G401 (cell line): ENCODE data around the gene C4orf51. TPM values are rescaled to one million over a fixed set of nuclear protein-coding genes. Genes with fewer than 3 reads are reported as not detected.

Experiments used
- DNase-seq: peaks from one replicate; pipeline ENCODE4 v3.0.0-alpha.2; 2015; ENCODE audit warnings: low spot score
- in situ Hi-C: cut with HindIII; loops from 2 replicates; pipeline ENCODE4 v1.10.0; 2016; ENCODE audit warnings: low sequenced_read_pairs, mixed read lengths
- total RNA-seq: library from RNA; depleted of rRNA; stranded (reverse); fragments of >200 nt; shearing (Covaris generic); gene quantifications from 2 replicates; pipeline ENCODE4 v1.2.3, GENCODE V29; 2014

Gene C4orf51
- total RNA-seq, 1 experiment from 2014 or later, result not detected

DNA sequence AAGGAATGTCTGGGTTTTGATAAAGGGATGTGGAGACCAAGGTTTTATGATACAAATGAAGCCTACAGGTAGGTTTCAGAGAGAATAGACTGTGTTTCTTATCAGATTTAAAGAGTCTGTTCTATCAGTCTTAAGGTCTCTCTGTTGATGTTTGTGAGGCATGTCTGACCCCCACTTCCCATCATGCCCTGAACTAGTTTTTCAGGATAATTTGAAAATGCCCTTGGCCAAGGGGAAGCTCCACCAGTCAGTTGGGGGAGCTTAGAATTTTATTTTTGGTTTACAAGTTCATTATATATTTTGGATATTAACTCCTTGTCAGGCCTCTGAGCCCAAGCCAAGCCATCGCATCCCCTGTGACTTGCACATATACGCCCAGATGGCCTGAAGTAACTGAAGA lies 18.6 kb downstream of the C4orf51 start:
- DNase-seq, result no peak
- in situ Hi-C loops, result no loop called here

DNA sequence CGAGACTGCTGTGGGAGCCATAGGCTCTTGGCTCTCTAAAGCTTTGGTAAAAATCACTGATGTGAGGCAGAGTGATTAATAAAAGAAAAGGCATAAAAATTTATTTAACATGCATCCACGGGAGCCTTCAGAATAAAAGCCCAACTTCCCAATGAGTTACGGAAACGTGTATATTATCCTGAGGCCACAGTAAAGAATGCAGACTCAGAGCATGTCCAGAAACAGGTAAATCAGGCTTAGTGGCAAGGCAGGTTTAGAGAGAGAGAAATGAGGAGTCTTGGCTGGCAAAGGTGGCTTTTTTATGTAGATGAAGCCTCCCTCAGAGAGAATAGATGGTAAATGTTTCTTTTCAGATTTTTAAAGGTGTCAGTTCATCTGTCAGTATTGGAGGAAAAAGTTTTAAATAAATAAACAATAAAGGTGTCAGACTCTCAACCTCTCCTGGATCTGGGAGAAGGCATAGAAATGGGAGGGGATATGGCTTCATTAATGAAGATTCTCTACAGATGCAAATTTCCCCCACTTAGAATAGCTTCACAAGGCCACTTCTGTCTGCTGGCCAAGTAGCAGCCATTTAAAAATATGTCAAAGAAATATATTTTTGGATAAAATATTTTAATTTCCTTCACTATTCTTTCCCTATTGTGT lies 24.0 kb downstream of the C4orf51 start:
- no peak for DNase-seq
- in situ Hi-C loops, result no loop called here

- DNase-seq, result peak; percentile 41
- in situ Hi-C loops, result no loop called here
These were observed 29.4 kb downstream of the C4orf51 start for GRCh38 chr4:145709336-145709735.

GRCh38 chr4:145709843-145710242 lies 29.9 kb downstream of the C4orf51 start:
- in situ Hi-C loops, result no loop called here
- no peak for DNase-seq

DNA sequence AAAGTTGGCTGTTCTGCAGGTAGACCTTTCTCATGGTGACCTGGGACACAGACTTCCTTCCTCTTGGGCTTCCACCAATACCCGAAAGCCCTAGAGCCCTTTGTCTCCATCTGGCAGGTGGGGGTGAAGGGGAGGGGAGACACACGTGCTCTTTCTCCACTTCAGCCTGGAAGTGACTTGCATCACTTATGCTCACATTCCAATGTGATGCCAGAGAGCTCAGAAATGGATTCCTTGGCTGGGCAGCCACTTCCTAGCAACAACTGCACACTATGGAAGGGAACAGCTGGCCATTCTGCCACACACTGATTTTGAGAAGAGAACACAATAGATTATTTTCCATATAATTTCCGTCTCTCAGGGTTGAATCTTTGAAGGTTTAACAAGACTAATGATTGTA lies 36.3 kb downstream of the C4orf51 start:
- in situ Hi-C loops, result no loop called here
- no peak for DNase-seq

- DNase-seq, result no peak
- in situ Hi-C loops, result no loop called here
These were observed 36.8 kb downstream of the C4orf51 start for GRCh38 chr4:145716661-145717200.

DNA sequence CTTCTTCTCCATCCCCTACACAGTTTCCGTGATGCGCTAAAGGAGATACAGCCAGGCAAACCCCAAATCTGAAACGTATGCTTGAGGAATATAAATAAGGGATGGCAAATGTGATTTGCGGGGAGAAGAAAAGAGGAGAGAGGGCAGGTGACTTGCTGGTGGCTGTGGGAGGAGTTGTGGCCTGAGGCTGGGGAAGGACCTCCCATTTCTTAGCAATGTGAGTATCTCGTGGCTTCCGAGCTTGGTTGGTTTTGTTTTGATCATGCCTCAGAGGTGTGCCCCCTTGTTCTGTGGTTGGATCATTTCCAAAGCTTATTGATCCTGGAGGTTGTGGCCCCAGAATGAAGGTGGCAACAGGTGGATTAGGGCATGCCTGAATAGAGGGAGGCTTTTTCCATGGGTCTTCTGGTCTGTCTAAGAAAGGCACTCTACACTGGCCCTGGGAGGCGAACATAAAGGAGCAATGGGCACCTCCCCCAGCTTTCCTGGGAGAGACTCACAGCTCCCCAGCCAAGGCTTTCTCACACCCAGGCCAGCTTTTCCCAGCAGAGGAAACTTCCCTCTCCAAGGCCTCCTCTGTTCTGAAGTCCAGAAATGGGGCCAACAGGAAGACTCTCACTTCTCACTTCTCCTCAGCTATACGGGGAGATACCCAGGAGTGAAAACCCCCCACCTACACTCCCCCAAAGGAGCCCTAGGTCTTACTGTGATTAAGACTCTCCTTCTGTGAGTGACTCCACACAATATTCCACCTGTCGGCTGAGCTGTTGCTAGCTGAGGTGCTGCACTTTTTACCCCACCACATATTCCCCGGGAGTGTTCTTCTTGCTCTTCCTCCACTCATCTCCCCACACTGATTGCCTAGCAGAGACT lies 40.0 kb downstream of the C4orf51 start:
- DNase-seq, result peak; percentile 37
- in situ Hi-C loops, result no loop called here

DNA sequence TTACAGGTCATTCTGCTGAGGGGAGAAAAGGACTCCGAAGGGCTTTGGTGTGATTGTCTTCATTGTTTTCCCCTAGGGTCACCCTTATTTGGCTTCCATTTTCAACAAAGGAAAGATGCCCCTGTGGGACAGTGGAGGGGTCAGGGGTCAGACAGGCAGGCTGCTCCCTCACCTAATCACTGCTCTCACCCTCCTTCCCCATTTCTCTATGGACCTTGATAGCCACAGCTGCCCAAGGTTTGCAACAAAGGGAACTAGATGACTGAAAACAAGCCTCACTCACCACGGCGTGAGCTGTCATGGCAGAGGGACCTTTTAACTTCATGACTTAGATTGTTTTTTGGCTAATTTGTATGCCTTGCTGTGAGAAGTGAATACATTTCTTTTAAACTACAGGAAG lies 40.7 kb downstream of the C4orf51 start:
- no peak for DNase-seq

GRCh38 chr4:145722561-145722960 lies 42.6 kb downstream of the C4orf51 start:
- in situ Hi-C loops, result no loop called here
- DNase-seq, result peak; percentile 28

More for the DNA sequence above, 40.7 kb downstream of the C4orf51 start:
- in situ Hi-C loops, result no loop called here

GRCh38 chr4:145723336-145723735 lies 43.4 kb downstream of the C4orf51 start:
- peak; percentile 17 for DNase-seq
- in situ Hi-C loops, result no loop called here

GRCh38 chr4:145730026-145730425 lies 50.1 kb downstream of the C4orf51 start:
- no peak for DNase-seq
- in situ Hi-C loops, result no loop called here

DNA sequence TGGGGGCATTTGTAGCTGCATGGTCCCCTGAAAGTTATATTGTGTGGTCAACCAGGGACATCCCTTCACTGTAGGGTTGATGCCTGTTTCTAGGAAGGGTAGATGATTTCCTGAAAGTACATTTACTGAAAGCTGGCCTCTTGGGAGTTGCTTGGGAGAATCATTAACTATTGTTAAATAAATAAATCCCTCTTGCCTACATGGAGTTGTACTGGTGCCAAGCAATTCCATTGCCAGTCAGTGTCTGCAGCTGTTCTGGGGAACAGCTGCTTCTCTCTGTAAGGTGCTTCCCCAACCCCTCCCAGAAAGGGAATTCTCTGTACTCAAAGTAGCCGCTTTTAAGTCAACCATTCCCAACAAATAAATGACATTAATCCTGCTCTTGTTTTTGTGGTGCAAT lies 51.1 kb downstream of the C4orf51 start:
- in situ Hi-C loops, result no loop called here
- DNase-seq, result no peak

DNA sequence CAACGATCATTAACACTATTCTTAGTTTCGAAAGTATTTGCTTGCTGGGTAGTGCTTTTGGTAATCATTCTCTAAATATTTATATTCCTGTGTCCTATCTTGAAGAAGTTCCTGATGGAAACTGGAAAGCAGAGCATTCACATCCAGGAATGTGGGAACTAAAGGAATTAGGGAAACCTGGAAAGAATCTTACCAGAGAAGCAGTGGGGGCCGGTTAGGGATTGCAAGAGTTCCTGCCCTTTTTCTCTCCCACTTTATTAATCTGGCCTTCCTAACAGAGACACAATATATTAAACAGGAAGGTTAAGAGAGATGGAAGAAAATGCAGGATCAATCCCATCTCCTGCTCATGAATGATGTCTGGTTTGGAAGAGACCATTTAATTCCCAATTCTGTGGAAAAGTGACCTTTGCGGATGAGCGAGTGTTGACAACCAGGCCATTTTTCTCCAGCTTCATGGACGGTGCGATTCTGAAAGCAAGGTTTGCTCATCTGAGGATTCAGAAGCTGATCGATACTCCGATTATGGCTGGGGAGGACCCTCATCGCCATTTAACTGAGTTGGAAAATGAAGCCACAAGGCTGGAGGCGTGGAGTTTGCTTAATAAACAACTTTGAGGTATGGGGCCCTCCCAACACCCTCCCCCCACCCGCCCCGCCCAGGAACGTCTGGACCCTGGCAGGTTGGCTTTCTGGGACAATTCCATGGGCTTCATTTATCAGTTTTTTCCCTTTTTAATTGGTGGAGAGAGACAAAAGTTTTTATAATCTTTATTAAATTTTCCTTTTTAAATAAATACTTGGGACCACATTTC lies 52.3 kb downstream of the C4orf51 start:
- in situ Hi-C loops, result no loop called here
- DNase-seq, result peak; percentile 29

DNA sequence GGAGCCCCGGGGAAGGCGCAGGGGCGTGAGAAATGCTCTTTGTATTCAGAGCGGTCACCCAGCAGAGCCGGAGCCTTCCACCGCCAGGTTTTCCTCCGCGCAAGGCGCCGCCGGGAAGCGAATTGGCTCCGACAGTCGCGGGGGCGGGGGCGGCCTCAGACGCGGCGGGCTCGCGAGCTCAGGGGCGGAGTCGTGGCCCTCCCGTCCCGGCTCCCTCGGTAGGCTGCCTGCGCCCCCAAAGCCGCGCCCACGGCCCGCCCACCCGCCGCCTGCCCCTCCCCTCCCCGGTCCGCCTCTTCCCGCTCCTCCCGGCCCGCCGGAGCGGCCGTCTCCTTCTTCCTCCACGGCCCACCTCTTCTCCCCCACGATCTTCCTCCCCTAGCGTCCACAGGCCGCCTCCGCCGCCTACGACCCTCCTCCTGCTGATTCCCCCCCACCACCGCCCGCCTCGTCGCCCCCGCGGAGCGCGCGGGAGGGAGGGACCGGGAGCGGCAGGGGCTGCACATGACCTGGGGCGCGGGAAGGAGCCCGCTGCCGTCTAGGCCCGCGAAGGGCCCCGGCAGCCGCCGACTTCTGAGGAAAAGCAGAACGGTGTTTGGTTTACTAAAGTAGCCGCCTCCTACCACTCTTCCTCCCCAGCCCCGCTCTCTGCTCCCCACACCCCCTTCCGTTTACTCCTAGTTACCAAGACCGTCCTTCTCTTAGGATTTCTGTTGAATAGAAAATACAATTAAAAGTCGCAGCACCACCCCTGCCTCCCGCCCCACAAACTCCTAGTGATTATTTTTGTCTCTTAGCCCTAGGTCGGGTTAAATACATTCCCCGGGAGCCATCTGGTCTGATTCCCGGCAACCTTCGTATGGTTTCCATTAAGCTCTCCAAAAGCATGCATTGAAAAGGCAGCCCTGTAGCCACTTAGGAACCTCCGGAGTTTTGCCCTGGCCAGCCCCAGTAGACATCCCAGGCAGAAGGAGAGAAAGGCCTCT lies 53.2 kb downstream of the C4orf51 start:
- in situ Hi-C loops, result no loop called here
- peak; percentile 95 for DNase-seq

- DNase-seq, result peak; percentile 47
- in situ Hi-C loops, result no loop called here
These were observed 54.1 kb downstream of the C4orf51 start for GRCh38 chr4:145734031-145734430.

DNA sequence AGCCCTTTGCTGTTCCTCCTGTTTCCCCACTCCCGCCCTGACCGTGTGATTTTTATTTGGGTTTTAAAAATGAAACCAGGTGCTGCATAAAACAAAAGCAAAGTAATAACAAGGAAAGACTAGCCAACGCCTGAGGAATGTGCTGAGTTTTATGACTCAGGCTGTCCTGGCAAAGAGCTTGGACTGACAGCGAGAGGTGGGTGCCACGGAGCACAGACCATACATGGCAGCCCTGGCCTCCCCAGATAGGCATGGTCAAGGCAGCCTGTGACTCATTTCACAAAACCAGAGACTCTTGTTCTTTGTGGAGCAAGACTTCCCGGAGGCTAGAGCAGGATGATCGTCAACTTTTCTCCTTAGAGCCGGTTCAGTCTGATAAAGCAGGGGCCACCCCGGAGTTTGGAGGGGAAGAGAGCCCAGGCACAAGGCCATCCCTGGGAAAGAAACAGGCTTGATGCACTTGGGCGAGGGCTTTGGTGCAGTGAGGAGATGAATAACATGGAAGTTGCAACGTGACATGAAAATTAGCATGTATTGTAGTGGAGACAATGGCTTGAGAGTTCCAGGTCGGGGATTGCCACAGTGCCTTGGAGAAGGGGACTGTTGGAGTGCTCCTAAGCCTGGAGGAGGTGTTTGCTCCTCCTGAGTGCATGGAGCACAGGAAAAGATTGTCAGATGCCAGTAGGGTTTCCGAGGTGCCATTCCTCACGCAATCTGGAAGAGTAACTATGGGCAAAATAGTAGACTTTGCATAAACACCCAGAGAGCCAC lies 54.8 kb downstream of the C4orf51 start:
- in situ Hi-C loops, result no loop called here

GRCh38 chr4:145735347-145735675 lies 55.4 kb downstream of the C4orf51 start:
- DNase-seq, result peak; percentile 17
- in situ Hi-C loops, result no loop called here

More for the DNA sequence above, 54.8 kb downstream of the C4orf51 start:
- peak; percentile 21 for DNase-seq

GRCh38 chr4:145735827-145736226 lies 55.9 kb downstream of the C4orf51 start:
- DNase-seq, result no peak
- in situ Hi-C loops, result no loop called here
